NT2/D1 (cell line): ENCODE results near the gene FAM167B.

ENCODE experiments used
- YY1 ChIP-seq: IDR thresholded peaks from 2 replicates; pipeline ENCODE4 v1.6.1; 2011; ENCODE audit not compliant: insufficient read length, insufficient read depth
- ZNF274 ChIP-seq: IDR thresholded peaks from 2 replicates; pipeline ENCODE4 v1.6.1; 2011; ENCODE audit warnings: mild to moderate bottlenecking, low read depth, low read length

- no peak for TF ChIP-seq ZNF274
- peak; percentile 44 for TF ChIP-seq YY1
Measured at GRCh38 chr1:32221980-32222755, 24.9 kb upstream of the FAM167B start, which contains the start of the genes EIF3I and TMEM234.
